Measurements from ENCODE around the gene CPNE6.

DNA sequence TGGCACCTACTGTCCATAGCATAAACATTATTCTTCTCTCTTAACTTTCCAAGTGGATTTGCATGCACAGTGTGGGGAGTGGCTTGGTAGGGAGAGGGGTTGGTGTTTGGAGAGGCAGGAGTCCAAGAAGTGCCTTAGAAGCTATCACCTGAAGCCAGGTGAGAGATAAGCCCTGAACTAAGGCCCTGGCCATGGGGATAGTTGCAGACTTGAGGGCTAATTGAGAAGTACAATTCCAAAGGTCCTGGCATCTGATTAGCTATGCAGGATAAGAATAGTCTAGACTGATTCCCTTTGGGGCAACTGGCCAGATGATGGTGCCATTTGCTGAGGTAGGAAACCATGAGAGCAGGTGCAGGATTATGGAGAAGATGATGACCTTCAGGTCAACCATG lies 20.7 kb downstream of the CPNE6 start:
- TF ChIP-seq CTCF (conservative IDR thresholded peaks at IDR 0.05) (no peak), EZH2 (IDR thresholded peaks at IDR 0.05; ENCODE audit: low read depth) (no peak)
